NCI-H2081 treated with DMSO at 0.1 percent for 48 hours (cell line): Measurements from ENCODE around the gene HSPA2.
"Not testable (repeated sequence)": the region's sequence is repeated elsewhere in the genome, so short reads cannot be mapped to it uniquely, and the experiment has no call there.

Source experiments
- DNase-seq: peaks from one replicate; lab custom pipeline; 2025; lab: John Stamatoyannopoulos, UW

The HSPA2 gene

DNA sequence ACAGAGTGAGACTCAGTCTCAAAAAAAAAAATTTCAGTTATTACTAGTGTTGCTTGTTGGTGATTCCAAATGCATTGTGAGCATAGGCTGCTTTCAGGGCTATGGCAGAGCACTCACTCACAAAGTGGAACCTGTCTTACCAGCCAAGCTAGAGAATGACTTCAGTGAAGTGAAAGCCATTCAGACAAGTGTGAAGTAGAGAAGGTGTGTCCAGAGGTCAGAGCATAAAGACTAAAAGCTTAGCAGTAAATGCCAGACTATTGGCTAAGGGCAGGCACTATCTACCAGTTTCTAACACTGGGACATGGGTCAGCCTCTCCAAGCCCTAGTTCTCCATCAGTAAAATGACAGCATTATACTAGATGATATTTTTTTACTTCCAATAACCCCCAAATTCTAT is 21.9 kb downstream of the HSPA2 start:
- DNase-seq, result no peak

- no peak for DNase-seq
These were observed 23.2 kb downstream of the HSPA2 start for GRCh38 chr14:64563696-64564095.

DNA sequence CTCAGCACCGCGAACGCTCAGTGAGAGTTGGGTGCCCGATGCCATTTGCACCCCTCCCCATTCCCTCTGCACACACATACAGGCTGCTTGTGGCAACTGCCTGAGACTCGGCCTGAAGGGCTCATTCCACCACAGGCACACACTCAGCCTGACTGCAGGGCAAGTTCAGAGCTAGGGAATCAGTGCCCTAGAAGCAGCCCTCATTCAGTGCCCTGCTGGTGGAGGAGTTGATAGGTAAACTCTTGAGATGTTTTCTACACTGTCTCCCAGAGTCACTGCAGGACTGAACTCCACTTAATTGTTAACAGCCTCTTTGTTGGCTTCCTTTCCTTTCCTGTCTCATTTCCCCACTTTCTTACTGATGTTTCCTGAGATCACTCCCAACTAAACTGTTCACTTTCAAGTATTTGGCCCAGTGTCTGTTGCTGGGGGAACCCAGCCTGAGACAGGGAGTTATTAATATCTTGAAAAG is 26.1 kb downstream of the HSPA2 start:
- DNase-seq, result no peak

DNA sequence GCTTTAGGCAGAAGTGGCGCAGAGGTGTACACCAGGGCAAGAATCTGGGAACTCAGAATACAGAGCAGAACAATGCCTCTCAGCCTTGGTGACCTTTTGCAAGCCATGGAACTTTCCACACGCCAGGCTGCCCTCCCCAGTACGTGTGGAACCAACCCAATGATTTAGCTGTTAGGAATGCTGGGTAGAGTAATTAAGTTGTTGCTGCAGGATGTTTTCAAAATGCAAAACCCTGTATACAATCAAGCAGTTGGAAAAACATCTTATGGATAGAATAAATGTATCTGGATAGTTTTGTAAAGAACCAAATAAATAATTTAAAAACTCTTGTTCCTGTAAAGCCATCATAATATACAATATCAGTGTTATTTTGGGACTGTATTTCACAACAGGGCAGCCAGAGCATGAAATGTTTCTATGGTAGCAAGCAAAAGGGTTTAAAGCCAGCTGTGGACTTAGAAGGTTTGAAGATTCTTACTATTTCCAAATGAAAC is 28.6 kb downstream of the HSPA2 start:
- no peak for DNase-seq

- not testable (repeated sequence) for DNase-seq
These were observed 29.1 kb downstream of the HSPA2 start for GRCh38 chr14:64569646-64570045.

GRCh38 chr14:64572386-64573104 is 32.0 kb downstream of the HSPA2 start:
- no peak for DNase-seq

DNA sequence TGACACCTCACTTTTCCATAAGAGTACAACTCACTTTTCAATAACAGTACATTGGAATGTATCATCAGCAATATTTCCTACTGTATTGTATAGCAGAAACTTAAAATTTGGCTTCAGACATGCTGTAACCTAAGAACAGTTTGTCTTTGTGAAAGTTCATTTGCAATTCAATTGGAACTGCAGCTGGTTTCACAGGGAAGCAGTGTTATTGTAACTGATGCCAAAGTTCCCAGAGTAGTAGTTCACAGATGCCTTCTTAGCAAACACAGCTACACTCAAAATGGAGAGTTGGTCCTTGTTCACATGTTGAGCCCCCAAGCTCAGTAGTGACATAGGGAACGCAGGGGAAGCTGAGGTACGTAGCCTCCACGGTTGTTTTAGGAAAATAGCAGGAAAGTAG is 32.6 kb downstream of the HSPA2 start:
- DNase-seq, result no peak

DNA sequence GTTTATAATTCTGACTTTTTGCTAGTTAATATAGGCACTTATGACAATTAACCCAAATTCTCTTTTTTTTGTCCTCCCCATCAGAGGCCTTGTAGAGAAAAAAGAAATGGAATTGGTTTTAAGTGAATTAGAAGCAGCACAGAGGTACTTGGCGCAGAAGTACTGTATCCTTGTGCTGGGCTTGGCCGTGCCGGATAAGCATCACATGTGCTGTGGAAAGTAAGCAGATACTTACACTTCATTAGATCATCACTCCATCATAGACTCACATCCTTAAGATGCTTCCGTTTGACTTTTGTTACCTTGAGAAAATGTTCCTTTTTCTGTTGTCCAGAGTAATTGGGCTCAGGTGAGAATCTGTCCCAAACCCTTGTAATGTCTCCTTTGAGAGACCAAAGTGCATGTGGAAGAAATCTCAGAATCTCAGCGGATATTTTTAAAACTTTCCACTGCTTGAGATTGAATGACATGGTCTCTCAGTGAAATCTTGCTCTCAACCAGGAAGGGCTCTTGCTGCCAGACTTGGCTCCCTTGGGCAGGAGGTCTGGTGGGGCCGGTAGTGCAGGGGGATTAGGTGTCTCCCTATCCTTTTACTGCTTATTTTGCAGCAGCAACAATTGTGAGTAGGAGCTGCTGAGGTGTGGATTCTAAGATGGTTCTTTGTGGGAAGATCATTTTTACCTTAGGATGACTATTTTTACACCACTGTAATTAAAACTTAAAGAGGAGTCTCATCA is 34.0 kb downstream of the HSPA2 start:
- no peak for DNase-seq

DNA sequence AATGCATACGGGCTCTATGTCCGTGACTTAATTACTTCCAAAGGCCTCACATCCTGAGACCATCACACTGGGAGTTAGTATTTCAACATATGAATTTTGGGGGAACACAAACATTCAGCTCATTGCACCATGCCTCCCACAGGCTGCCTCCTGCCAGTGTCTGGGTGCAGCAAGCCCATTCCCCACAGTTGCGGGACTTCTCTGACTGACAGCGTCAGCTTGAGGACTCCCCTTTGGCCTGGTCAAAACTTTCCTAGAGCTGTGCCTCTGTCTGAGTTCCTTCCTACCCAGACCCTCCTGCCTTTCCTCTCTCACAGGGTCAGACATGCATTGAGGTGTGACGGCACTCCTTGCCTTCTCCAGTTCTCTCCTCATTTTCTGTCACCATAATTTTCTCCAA is 36.7 kb downstream of the HSPA2 start:
- DNase-seq, result no peak

GRCh38 chr14:64580467-64580866 is 39.9 kb downstream of the HSPA2 start:
- DNase-seq, result no peak

GRCh38 chr14:64581363-64581762 is 40.8 kb downstream of the HSPA2 start:
- no peak for DNase-seq

DNA sequence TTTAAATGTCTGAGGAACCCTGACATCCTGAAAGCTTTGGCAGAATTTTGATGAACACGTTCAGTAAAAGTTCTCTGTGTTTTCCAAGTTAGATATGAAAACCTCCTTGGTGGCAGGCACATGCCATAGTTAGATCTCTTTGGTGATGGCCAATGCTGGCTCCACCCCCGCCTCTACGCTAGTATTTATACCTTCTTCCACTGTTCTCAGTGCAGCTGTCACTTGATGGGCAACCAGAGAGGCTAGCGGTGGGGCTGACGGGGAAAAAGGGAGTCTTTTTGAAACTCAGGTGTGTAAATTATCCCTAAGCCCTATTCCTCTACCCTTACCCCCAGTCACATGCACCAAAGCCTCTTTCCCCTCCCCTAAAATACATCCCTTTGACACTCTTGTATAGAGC is 41.3 kb downstream of the HSPA2 start:
- no peak for DNase-seq

- no peak for DNase-seq
These were observed 43.6 kb downstream of the HSPA2 start for GRCh38 chr14:64584190-64584589.

GRCh38 chr14:64591809-64592208 is 51.3 kb downstream of the HSPA2 start:
- no peak for DNase-seq
